Liver (tissue), 9 donors: Measurements from ENCODE around the gene FKRP. TPM values are rescaled to one million over a fixed set of nuclear protein-coding genes. Genes with fewer than 3 reads are reported as not detected.
"Not testable (repeated sequence)": the region's sequence is repeated elsewhere in the genome, so short reads cannot be mapped to it uniquely, and the experiment has no call there.

Experiments used
- DNase-seq: peaks from one replicate; pipeline ENCODE4 v3.0.0-alpha.2; 2017; ENCODE audit warnings: low spot score
- H3K27ac ChIP-seq, 2 donors: one replicate each; pipeline ENCODE4 v1.7.0; 2013; ENCODE audit warnings: inconsistent platforms in 2 of 2, low read length in 2 of 2, control low read depth in 1 of 2, low read depth in 1 of 2, mild to moderate bottlenecking in 1 of 2
- H3K27me3 ChIP-seq, 4 donors: one replicate each; pipeline versions ENCODE4 v1.6.1 to v1.7.0; 2013; ENCODE audit warnings: low read length in 3 of 4, inconsistent platforms in 1 of 4, mild to moderate bottlenecking in 1 of 4, moderate library complexity in 1 of 4; ENCODE audit not compliant: control insufficient read depth in 4 of 4, insufficient read depth in 4 of 4
- H3K36me3 ChIP-seq, 4 donors: one replicate each; pipeline versions ENCODE4 v1.6.1 to v1.7.0; 2013; ENCODE audit warnings: low read length in 3 of 4, mild to moderate bottlenecking in 3 of 4, low read depth in 1 of 4, moderate library complexity in 1 of 4; ENCODE audit not compliant: control insufficient read depth in 4 of 4, insufficient read depth in 3 of 4
- H3K4me1 ChIP-seq, 4 donors: one replicate each; pipeline versions ENCODE4 v1.6.1 to v1.7.0; 2013; ENCODE audit warnings: low read length in 3 of 4, mild to moderate bottlenecking in 3 of 4, moderate library complexity in 1 of 4; ENCODE audit not compliant: control insufficient read depth in 4 of 4, insufficient read depth in 4 of 4
- H3K4me3 ChIP-seq, 3 donors: one replicate each; pipeline versions ENCODE4 v1.6.1 to v1.7.0; 2013; ENCODE audit warnings: low read length in 3 of 3, control low read depth in 1 of 3, low read depth in 1 of 3, mild to moderate bottlenecking in 1 of 3
- H3K9ac ChIP-seq, 2 donors: one replicate each; pipeline ENCODE4 v1.7.0; 2013; ENCODE audit warnings: low read length in 2 of 2, mild to moderate bottlenecking in 2 of 2, moderate library complexity in 2 of 2, control low read depth in 1 of 2, low read depth in 1 of 2
- H3K9me3 ChIP-seq, 4 donors: one replicate each; pipeline versions ENCODE4 v1.6.1 to v1.7.0; 2013; ENCODE audit warnings: low read length in 3 of 4; ENCODE audit not compliant: control insufficient read depth in 4 of 4
- ATF3 ChIP-seq: IDR thresholded peaks from 2 replicates; pipeline ENCODE4 v1.6.1; 2016; ENCODE audit warnings: antibody characterized with exemption
- EGR1 ChIP-seq, 2 donors: IDR thresholded peaks; 2 replicates each; pipeline ENCODE4 v1.6.1; 2016 to 2018; ENCODE audit warnings: antibody characterized with exemption in 2 of 2, low read depth in 2 of 2
- FOXA2 ChIP-seq: IDR thresholded peaks from 2 replicates; pipeline ENCODE4 v1.6.1; 2016; ENCODE audit warnings: antibody characterized with exemption
- HNF4G ChIP-seq: IDR thresholded peaks from 2 replicates; pipeline ENCODE4 v1.6.1; 2016; ENCODE audit warnings: antibody characterized with exemption
- JUND ChIP-seq, 2 donors: IDR thresholded peaks; 2 replicates each; pipeline ENCODE4 v1.6.1; 2016; ENCODE audit warnings: antibody characterized with exemption in 2 of 2
- RAD21 ChIP-seq, 2 donors: IDR thresholded peaks; 2 replicates each; pipeline ENCODE4 v1.6.1; 2016; ENCODE audit warnings: antibody characterized with exemption in 2 of 2, mild to moderate bottlenecking in 2 of 2
- RXRA ChIP-seq, 2 donors: IDR thresholded peaks; 2 replicates each; pipeline ENCODE4 v1.6.1; 2017 to 2018; ENCODE audit warnings: antibody characterized with exemption in 2 of 2, mild to moderate bottlenecking in 1 of 2
- SP1 ChIP-seq: IDR thresholded peaks from 2 replicates; pipeline ENCODE4 v1.6.1; 2018; ENCODE audit warnings: antibody characterized with exemption, mild to moderate bottlenecking
- TAF1 ChIP-seq: conservative IDR thresholded peaks from 2 replicates; pipeline ENCODE4 v1.6.1; 2016; ENCODE audit warnings: antibody characterized with exemption, mild to moderate bottlenecking
- YY1 ChIP-seq: IDR thresholded peaks from 2 replicates; pipeline ENCODE4 v1.6.1; 2016; ENCODE audit warnings: antibody characterized with exemption, mild to moderate bottlenecking
- ZBTB33 ChIP-seq: IDR thresholded peaks from 2 replicates; pipeline ENCODE4 v1.6.1; 2016; ENCODE audit warnings: antibody characterized with exemption
- WGBS: extraction: QIAGEN DNeasy Blood & Tissue Kit; methylation state at CpG from one replicate; pipeline ENCODE4 v1.1.7; 2013; 5-methylcytosine and 5-hydroxymethylcytosine counted together
- polyA plus RNA-seq, 2 donors: library from polyadenylated mRNA; stranded (reverse) in 1 of 2; unstranded in 1 of 2; fragments of 200-250 nt in 1 of 2; fragments of >200 nt in 1 of 2; fragmentation: Nextera tagmentation in 1 of 2; extraction: Ambion mirVana in 1 of 2; gene quantifications; one replicate each; pipeline versions ENCODE4 v1.2.1 to v1.2.3, GENCODE V29; 2013 to 2015
- total RNA-seq, 2 donors: library from RNA; depleted of rRNA; stranded (reverse); fragments of >200 nt; gene quantifications; one replicate each; pipeline ENCODE4 v1.2.3, GENCODE V29; 2014
- TF ChIP-seq, protein P1 (sequence below): IDR thresholded peaks from 2 replicates; pipeline ENCODE4 v1.6.1; 2016; ENCODE audit warnings: antibody characterized with exemption, mild to moderate bottlenecking
- TF ChIP-seq, protein P2 (sequence below): IDR thresholded peaks from 2 replicates; pipeline ENCODE4 v1.6.1; 2016; ENCODE audit warnings: antibody characterized with exemption
- donor health status: healthy.
- donor health status: healthy.
- donor health status: healthy.
- donor health status: healthy.
- donor health status: healthy.

FKRP gene
- total and polyA plus RNA-seq, 4 donors: 2.5 to 11.1 (median 8.1) TPM

GRCh38 chr19:46766569-46767317, 20.9 kb downstream of the FKRP start (continued):
- TF ChIP-seq EGR1 (IDR thresholded peaks at IDR 0.05; ENCODE audit: low read depth in 2 of 2) (no peak), FOXA2 (no peak), JUND (IDR thresholded peaks at IDR 0.05) (no peak)

GRCh38 chr19:46768746-46769145, 22.9 kb downstream of the FKRP start:
- H3K27ac ChIP-seq, H3K27me3 ChIP-seq, H3K4me3 ChIP-seq, H3K9ac ChIP-seq, DNase-seq, H3K4me1 ChIP-seq, H3K9me3 ChIP-seq, H3K36me3 ChIP-seq: not testable (repeated sequence)
- WGBS: 42% methylated on average over 4 of the region's 4 CpGs

DNA sequence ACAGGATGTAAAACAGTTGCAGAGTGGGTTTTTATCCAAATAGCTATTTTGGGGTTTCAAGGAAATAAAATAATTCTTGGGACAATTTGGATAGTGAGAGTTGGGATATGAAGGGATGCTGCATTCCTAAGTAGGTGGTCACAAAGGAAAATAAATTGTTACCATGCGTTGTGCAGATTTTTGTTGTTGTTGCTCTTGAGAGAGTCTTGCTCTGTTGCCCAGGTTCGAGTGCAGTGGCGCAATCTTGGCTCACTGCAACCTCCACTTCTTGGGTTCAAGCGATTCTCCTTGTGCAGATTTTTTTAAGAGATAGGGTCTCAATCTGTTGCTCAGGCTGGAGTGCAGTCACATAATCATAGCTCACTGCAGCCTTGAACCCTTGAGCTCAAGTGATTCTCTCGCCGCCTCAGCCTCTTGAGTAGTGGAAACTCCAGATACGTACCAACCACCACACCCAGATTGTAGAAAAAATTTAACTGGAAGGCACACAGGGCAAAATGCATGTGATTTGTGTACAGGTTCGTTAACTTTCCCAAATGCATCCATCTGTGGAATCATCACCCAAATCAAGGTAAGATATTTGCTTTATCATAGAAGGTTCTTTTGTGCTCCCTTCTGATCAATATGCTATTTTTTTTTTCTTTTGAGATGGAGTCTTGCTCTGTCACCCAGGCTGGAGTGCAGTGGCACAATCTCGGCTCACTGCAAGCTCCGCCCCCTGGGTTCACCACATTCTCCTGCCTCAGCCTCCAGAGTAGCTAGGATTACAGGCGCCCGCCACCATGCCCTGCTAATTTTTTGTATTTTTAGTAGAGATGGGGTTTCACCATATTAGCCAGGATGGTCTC, 26.5 kb downstream of the FKRP start:
- H3K27ac ChIP-seq: no peak overlapping the region
- 84% methylated on average over 12 of the region's 12 CpGs for WGBS
- H3K27me3 ChIP-seq: no peaks in the 10 kb centered on the region
- H3K9ac ChIP-seq: no peak overlapping the region
- H3K36me3 ChIP-seq: peaks cover 0 to 6% (median 3%) of the 10 kb centered on the region in 4 donors
- no peak overlapping the region for H3K4me3 ChIP-seq
- no peak for DNase-seq
- no peaks in the 10 kb centered on the region for H3K9me3 ChIP-seq
- TF ChIP-seq TAF1 (no peak), RAD21 (IDR thresholded peaks at IDR 0.05) (no peak), JUND (IDR thresholded peaks at IDR 0.05) (no peak)
- TF ChIP-seq, protein P1, sequence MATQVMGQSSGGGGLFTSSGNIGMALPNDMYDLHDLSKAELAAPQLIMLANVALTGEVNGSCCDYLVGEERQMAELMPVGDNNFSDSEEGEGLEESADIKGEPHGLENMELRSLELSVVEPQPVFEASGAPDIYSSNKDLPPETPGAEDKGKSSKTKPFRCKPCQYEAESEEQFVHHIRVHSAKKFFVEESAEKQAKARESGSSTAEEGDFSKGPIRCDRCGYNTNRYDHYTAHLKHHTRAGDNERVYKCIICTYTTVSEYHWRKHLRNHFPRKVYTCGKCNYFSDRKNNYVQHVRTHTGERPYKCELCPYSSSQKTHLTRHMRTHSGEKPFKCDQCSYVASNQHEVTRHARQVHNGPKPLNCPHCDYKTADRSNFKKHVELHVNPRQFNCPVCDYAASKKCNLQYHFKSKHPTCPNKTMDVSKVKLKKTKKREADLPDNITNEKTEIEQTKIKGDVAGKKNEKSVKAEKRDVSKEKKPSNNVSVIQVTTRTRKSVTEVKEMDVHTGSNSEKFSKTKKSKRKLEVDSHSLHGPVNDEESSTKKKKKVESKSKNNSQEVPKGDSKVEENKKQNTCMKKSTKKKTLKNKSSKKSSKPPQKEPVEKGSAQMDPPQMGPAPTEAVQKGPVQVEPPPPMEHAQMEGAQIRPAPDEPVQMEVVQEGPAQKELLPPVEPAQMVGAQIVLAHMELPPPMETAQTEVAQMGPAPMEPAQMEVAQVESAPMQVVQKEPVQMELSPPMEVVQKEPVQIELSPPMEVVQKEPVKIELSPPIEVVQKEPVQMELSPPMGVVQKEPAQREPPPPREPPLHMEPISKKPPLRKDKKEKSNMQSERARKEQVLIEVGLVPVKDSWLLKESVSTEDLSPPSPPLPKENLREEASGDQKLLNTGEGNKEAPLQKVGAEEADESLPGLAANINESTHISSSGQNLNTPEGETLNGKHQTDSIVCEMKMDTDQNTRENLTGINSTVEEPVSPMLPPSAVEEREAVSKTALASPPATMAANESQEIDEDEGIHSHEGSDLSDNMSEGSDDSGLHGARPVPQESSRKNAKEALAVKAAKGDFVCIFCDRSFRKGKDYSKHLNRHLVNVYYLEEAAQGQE: no peak
- peaks cover 0 to 7% (median 7%) of the 10 kb centered on the region in 4 donors for H3K4me1 ChIP-seq

- Histone ChIP-seq H3K27ac (no peak overlapping the region), H3K9ac (no peak overlapping the region), H3K9me3 (no peaks in the 10 kb centered on the region), H3K4me3 (no peak overlapping the region), H3K36me3 (peaks cover 0 to 6% (median 3%) of the 10 kb centered on the region in 4 donors), H3K4me1 (peaks cover 0 to 7% (median 7%) of the 10 kb centered on the region in 4 donors), H3K27me3 (no peaks in the 10 kb centered on the region)
- no peak for TF ChIP-seq HNF4G
- no peak for TF ChIP-seq ATF3
- TF ChIP-seq RAD21 (IDR thresholded peaks at IDR 0.05): no peak
- TF ChIP-seq RXRA (IDR thresholded peaks at IDR 0.05): no peak
- TF ChIP-seq EGR1 (IDR thresholded peaks at IDR 0.05; ENCODE audit: low read depth in 2 of 2): no peak
- TF ChIP-seq SP1: no peak
- TF ChIP-seq, protein P2, sequence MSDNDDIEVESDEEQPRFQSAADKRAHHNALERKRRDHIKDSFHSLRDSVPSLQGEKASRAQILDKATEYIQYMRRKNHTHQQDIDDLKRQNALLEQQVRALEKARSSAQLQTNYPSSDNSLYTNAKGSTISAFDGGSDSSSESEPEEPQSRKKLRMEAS: no peak
- no peak for TF ChIP-seq ZBTB33
- TF ChIP-seq JUND (IDR thresholded peaks at IDR 0.05): no peak
- TF ChIP-seq TAF1: no peak
- no peak for TF ChIP-seq YY1
- no peak for TF ChIP-seq FOXA2
- no peak for DNase-seq
- 45% methylated on average over 7 of the region's 7 CpGs for WGBS
These were observed 27.2 kb downstream of the FKRP start for GRCh38 chr19:46773018-46773399.
